GM12892 (cell line): Measurements from ENCODE around the gene UBE4B.

Experiments used
- POLR2A ChIP-seq: IDR thresholded peaks from 2 replicates; pipeline ENCODE4 v1.6.1; 2011; ENCODE audit warnings: low read depth, low read length, control low read depth
- POLR2AphosphoS5 ChIP-seq: IDR thresholded peaks from 2 replicates; pipeline ENCODE4 v1.6.1; 2011; ENCODE audit warnings: low read depth, low read length, control low read depth

- TF ChIP-seq POLR2A, result no peak
- TF ChIP-seq POLR2AphosphoS5, result no peak
Measured at GRCh38 chr1:10186331-10187025, 153.7 kb downstream of the UBE4B start.
